Heart right ventricle (tissue), 16 donors: ENCODE data around the gene NPHS2. TPM values are rescaled to one million over a fixed set of nuclear protein-coding genes. Genes with fewer than 3 reads are reported as not detected.
"Not testable (repeated sequence)": the region's sequence is repeated elsewhere in the genome, so short reads cannot be mapped to it uniquely, and the experiment has no call there.

Experiments used
- ATAC-seq, 8 donors: fragments of 200-7000 bp; cut with Tn5 transposase; one replicate each; pipeline ENCODE4 v1.9.1; 2020; ENCODE audit warnings: mild to moderate bottlenecking in 8 of 8, moderate library complexity in 8 of 8, moderate number of reproducible peaks in 1 of 8
- DNase-seq, 2 donors: peaks; one replicate each; pipeline ENCODE4 v3.0.0-alpha.2; 2020
- H3K27ac ChIP-seq, 10 donors: fragments of 200-600 bp; sonication (generic) in 2 of 10; one replicate each; pipeline versions ENCODE4 v1.5.0 to v1.8.0; 2020 to 2022; ENCODE audit warnings: mild to moderate bottlenecking in 3 of 10
- H3K27me3 ChIP-seq, 7 donors: fragments of 200-600 bp; one replicate each; pipeline ENCODE4 v1.8.0; 2021 to 2022; ENCODE audit warnings: mild to moderate bottlenecking in 2 of 7
- H3K36me3 ChIP-seq, 9 donors: fragments of 200-600 bp; sonication (generic) in 1 of 9; one replicate each; pipeline versions ENCODE4 v1.5.0 to v1.8.0; 2020 to 2022; ENCODE audit warnings: mild to moderate bottlenecking in 2 of 9
- H3K4me1 ChIP-seq, 9 donors: fragments of 200-600 bp; sonication (generic) in 1 of 9; one replicate each; pipeline versions ENCODE4 v1.5.0 to v1.8.0; 2020 to 2022; ENCODE audit warnings: mild to moderate bottlenecking in 4 of 9
- H3K4me3 ChIP-seq, 10 donors: fragments of 200-600 bp; sonication (generic) in 2 of 10; one replicate each; pipeline versions ENCODE4 v1.5.0 to v1.8.0; 2020 to 2022; ENCODE audit warnings: mild to moderate bottlenecking in 7 of 10, moderate library complexity in 2 of 10
- H3K9me3 ChIP-seq, 11 donors: fragments of 200-600 bp in 10 of 11; sonication (generic) in 2 of 11; one replicate each; pipeline versions ENCODE4 v1.5.0 to v1.8.0; 2013 to 2022; ENCODE audit warnings: mild to moderate bottlenecking in 2 of 11, control low read depth in 1 of 11, moderate library complexity in 1 of 11
- WGBS, 2 donors: extraction: QIAGEN DNeasy Blood & Tissue Kit; methylation state at CpG; one replicate each; pipeline ENCODE4 v1.1.7; 2013; ENCODE audit warnings: inconsistent platforms in 1 of 2; 5-methylcytosine and 5-hydroxymethylcytosine counted together
- intact Hi-C, 10 donors: fragments of 100-400 bp; cut with DNase I; formaldehyde crosslinking; loops; one replicate each; pipeline versions ENCODE4 v1.11.1 to v1.14.2; 2022
- polyA plus RNA-seq, 2 donors: library from polyadenylated mRNA; stranded (reverse); fragments of 200-250 nt; gene quantifications; one replicate each; pipeline ENCODE4 v1.2.3, GENCODE V29; 2013
- total RNA-seq, 10 donors: library from RNA; stranded (reverse); fragmentation: NEBNext Ultra II Directional in 3 of 10; extraction: Animal tissue kit (Norgen Biotek cat#: 25700) in 3 of 10; gene quantifications; one replicate each; pipeline versions ENCODE4 v1.2.1 to v1.2.4, GENCODE V29; 2021 to 2023
- TF ChIP-seq, protein P1 (sequence below), 9 donors: fragments of 200-600 bp; sonication (generic) in 2 of 9; IDR thresholded peaks; one replicate each; pipeline versions ENCODE4 v1.5.0 to v1.8.0; 2021 to 2022; ENCODE audit warnings: antibody characterized with exemption in 9 of 9, mild to moderate bottlenecking in 5 of 9, moderate library complexity in 1 of 9
- donor health status: Arrhythmogenic right ventricular cardiomyopathy.
- donor health status: ischemic (EF 13 %, LVEDD 7.1; RV severe dilation, severe dysfunction).
- donor health status: healthy with polysubstance abuse.
- donor health status: DM: no; HTN: yes; CAD: no.
- donor health status: DM: no; HTN: no; CAD: no.
- donor health status: ischemic (EF 25% LVEDD 6.9; RV normal size, moderate dysfunction).
- donor health status: ischemic (EF 25% LVEDD 5.7; RV mildly dilated, moderate dysfunction).
- donor health status: healthy.
- donor health status: DM: yes; HTN: yes; CAD: no.
- donor health status: Ischemic cardiomyopathy.
- donor health status: ischemic (EF 35%, LVEDD 5.7; RV mildly dilated, moderate dysfunction).
- donor health status: nonischemic (EF 11% LVEDD 7.7; RV severe dilation, severe dysfunction).
- donor health status: DM: yes; HTN: yes; CAD: no.
- donor health status: PGD.
- donor health status: ischemic (EF 29% LVEDD 5.4; RV normal size, mild dysfunction).
- donor health status: nonischemic (EF 23%, LVEDD 6.1; RV moderate dilation, normal function).

NPHS2 gene
- total and polyA plus RNA-seq, 12 donors: not detected

- Histone ChIP-seq H3K9me3 (no peaks in the 10 kb centered on the region), H3K4me3 (no peak overlapping the region), H3K4me1 (no peaks in the 10 kb centered on the region), H3K27me3 (peaks cover 0 to under 1% (median 0%) of the 10 kb centered on the region in 7 donors), H3K27ac (no peak overlapping the region), H3K36me3 (no peaks in the 10 kb centered on the region)
- TF ChIP-seq, protein P1, sequence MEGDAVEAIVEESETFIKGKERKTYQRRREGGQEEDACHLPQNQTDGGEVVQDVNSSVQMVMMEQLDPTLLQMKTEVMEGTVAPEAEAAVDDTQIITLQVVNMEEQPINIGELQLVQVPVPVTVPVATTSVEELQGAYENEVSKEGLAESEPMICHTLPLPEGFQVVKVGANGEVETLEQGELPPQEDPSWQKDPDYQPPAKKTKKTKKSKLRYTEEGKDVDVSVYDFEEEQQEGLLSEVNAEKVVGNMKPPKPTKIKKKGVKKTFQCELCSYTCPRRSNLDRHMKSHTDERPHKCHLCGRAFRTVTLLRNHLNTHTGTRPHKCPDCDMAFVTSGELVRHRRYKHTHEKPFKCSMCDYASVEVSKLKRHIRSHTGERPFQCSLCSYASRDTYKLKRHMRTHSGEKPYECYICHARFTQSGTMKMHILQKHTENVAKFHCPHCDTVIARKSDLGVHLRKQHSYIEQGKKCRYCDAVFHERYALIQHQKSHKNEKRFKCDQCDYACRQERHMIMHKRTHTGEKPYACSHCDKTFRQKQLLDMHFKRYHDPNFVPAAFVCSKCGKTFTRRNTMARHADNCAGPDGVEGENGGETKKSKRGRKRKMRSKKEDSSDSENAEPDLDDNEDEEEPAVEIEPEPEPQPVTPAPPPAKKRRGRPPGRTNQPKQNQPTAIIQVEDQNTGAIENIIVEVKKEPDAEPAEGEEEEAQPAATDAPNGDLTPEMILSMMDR (IDR thresholded peaks at IDR 0.05): no peak
- DNase-seq (no peak), ATAC-seq (no peak)
- WGBS, 2 donors: 70 to 76% methylated on average over 8 of the region's 8 CpGs
- intact Hi-C loops: no loop called here
Measured at GRCh38 chr1:179529482-179530195, 46.1 kb downstream of the NPHS2 start.

DNA sequence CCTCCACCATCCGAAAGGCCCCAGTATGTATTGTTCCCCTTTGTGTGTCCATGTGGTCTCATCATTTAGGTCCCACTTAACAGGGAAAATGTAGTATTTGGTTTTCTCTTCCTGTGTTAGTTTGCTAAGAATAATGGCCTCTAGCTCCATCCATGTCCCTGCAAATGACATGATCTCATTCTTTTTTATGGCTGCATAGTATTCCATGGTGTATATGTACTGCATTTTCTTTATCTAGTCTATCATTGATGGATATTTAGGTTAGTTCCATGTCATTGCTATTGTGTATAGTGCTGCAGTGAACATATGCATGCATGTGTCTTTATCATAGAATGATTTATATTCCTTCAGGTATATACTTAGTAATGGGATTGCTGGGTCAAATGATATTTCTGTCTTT is 57.2 kb downstream of the NPHS2 start:
- H3K36me3 ChIP-seq, H3K4me3 ChIP-seq, H3K27ac ChIP-seq, ATAC-seq, H3K27me3 ChIP-seq, DNase-seq, H3K4me1 ChIP-seq, intact Hi-C loops: not testable (repeated sequence)
- peaks cover 0 to 10% (median 0%) of the 10 kb centered on the region in 11 donors for H3K9me3 ChIP-seq
- 90 to 94% methylated on average over 1 of the region's 1 CpG for WGBS, 2 donors

DNA sequence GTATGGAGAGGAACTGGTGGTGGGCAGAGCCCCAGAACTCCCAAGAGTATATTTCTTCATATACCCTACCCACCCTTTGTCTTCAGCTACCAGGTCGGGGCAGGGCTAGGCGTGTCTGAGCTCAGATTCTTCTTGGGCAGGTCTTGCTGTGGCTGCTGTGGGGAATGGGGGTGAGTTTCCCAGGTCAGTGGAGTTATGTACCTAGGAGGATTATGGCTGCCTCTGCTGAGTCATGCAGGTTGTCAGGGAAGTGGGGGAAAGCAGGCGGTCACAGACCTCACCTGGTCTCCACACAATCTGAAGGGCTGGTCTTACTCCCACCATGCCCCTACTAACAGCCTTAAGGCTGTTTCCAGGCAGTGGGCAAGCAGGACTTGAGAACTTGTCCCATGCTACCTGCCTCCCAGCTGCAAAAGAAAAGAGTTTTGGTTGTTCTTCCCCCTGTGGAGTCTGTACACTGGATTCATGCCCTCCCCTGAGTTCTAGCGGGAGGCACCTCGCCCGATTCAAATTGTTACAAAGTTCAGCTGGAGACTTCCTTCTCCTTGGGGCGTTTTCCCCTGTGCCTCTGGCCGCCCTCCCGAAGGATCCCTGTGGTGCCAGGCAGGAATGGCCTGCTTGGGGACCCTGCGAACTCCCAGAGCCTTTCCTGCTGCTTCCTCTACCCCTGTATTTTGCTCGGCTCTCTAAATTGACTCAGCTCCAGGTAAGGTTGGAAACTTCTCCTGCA is 58.6 kb downstream of the NPHS2 start:
- no peaks in the 10 kb centered on the region for H3K4me1 ChIP-seq
- no peak overlapping the region for H3K27ac ChIP-seq
- WGBS, 2 donors: 67 to 76% methylated on average over 11 of the region's 11 CpGs
- ATAC-seq: no peak
- H3K4me3 ChIP-seq: no peak overlapping the region
- TF ChIP-seq, protein P1 (IDR thresholded peaks at IDR 0.05): no peak
- peaks cover 0 to 5% (median 0%) of the 10 kb centered on the region in 7 donors for H3K27me3 ChIP-seq
- H3K9me3 ChIP-seq: peaks cover 0 to 13% (median 0%) of the 10 kb centered on the region in 11 donors
- no peak for DNase-seq
- H3K36me3 ChIP-seq: no peaks in the 10 kb centered on the region
- intact Hi-C loops: no loop called here

GRCh38 chr1:179510038-179510437 is 65.7 kb downstream of the NPHS2 start:
- WGBS, 2 donors: 43 to 53% methylated on average over 2 of the region's 2 CpGs
- intact Hi-C loops: no loop called here
- no peaks in the 10 kb centered on the region for H3K27me3 ChIP-seq
- H3K9me3 ChIP-seq: peaks cover 0 to 9% (median 0%) of the 10 kb centered on the region in 11 donors
- no peaks in the 10 kb centered on the region for H3K4me1 ChIP-seq
- no peak overlapping the region for H3K4me3 ChIP-seq
- no peaks in the 10 kb centered on the region for H3K36me3 ChIP-seq
- TF ChIP-seq, protein P1 (IDR thresholded peaks at IDR 0.05): no peak
- DNase-seq: no peak
- ATAC-seq: no peak
- no peak overlapping the region for H3K27ac ChIP-seq

GRCh38 chr1:179509384-179509783 is 66.4 kb downstream of the NPHS2 start:
- TF ChIP-seq, protein P1 (IDR thresholded peaks at IDR 0.05): no peak
- intact Hi-C loops: no loop called here
- Histone ChIP-seq H3K4me3 (no peak overlapping the region), H3K27ac (no peak overlapping the region), H3K27me3 (no peaks in the 10 kb centered on the region), H3K9me3 (peaks cover 0 to 9% (median 0%) of the 10 kb centered on the region in 11 donors), H3K36me3 (no peaks in the 10 kb centered on the region), H3K4me1 (no peaks in the 10 kb centered on the region)
- 80 to 84% methylated on average over 4 of the region's 4 CpGs for WGBS, 2 donors
- DNase-seq: no peak
- no peak for ATAC-seq
